GM12878 (cell line): ENCODE data around the gene PGM5. TPM values are rescaled to one million over a fixed set of nuclear protein-coding genes. Genes with fewer than 3 reads are reported as not detected.

ENCODE experiments used
- ATAC-seq: fragments of 200-7000 bp; cut with Tn5 transposase; 3 replicates; pipeline ENCODE4 v1.9.1; 2020; ENCODE audit warnings: mild to moderate bottlenecking, moderate library complexity
- BruUV-seq: library from RNA; stranded (reverse); fragments of 400-500 nt; replicated peaks from 2 replicates; lab custom pipeline; 2021; lab: Mats Ljungman, UMichigan
- CTCF ChIA-PET: fragments of 300-600 bp; sonication (Branson Sonifier 250); formaldehyde crosslinking; extraction: SDS; loops from one replicate; lab custom pipeline; 2021; ENCODE audit warnings: inconsistent platforms; lab: Yijun Ruan, JAX
- POLR2A ChIA-PET: fragments of 350-600 bp; formaldehyde crosslinking; extraction: SDS; loops from one replicate; lab custom pipeline; 2021; ENCODE audit warnings: inconsistent platforms; lab: Charles Lee
- RAD21 ChIA-PET: fragments of 300-600 bp; sonication (Branson Sonifier 250); formaldehyde crosslinking; loops from one replicate; lab custom pipeline; 2023; ENCODE audit warnings: antibody characterized with exemption; ENCODE audit not compliant: unreplicated experiment; lab: Charles Lee
- SMC1A ChIA-PET: fragments of 300-600 bp; sonication (Branson Sonifier 250); formaldehyde crosslinking; loops from one replicate; lab custom pipeline; 2023; ENCODE audit not compliant: unreplicated experiment, uncharacterized antibody; lab: Charles Lee
- DNase-seq: peaks from one replicate; pipeline ENCODE4 v3.0.0-alpha.2; 2011; ENCODE audit warnings: low read depth, low spot score
- FAIRE-seq: peaks from 3 replicates; lab custom pipeline; 2011; peaks lifted over from hg19 to GRCh38; lab: Jason Lieb, UNC
- H2AFZ ChIP-seq: 2 replicates; pipeline ENCODE4 v1.6.0; 2011; ENCODE audit warnings: low read depth, low read length, control low read depth; ENCODE audit not compliant: control insufficient read depth
- H3K27ac ChIP-seq: 2 replicates; pipeline ENCODE4 v1.5.1; 2011; ENCODE audit warnings: control low read depth; ENCODE audit not compliant: control insufficient read depth, insufficient read depth
- H3K27me3 ChIP-seq, 2 experiments: replicated peaks in 1 of 2; 2 replicates each; pipeline versions ENCODE4 v1.6.0 to v1.6.1; 2011; ENCODE audit warnings: low read length in 1 of 2; ENCODE audit not compliant: control insufficient read depth in 2 of 2, insufficient read depth in 2 of 2
- H3K36me3 ChIP-seq, 2 experiments: 2 replicates each; pipeline ENCODE4 v1.5.1; 2011; ENCODE audit warnings: low read length in 1 of 2; ENCODE audit not compliant: control insufficient read depth in 2 of 2, insufficient read depth in 2 of 2
- H3K4me1 ChIP-seq: 2 replicates; pipeline ENCODE4 v1.6.1; 2011; ENCODE audit warnings: mild to moderate bottlenecking, low read length, moderate library complexity, mixed read lengths; ENCODE audit not compliant: control insufficient read depth, insufficient read depth
- H3K4me2 ChIP-seq: 2 replicates; pipeline ENCODE4 v1.6.0; 2011; ENCODE audit warnings: control low read depth; ENCODE audit not compliant: control insufficient read depth, insufficient read depth
- H3K4me3 ChIP-seq: fragments of 200-600 bp; sonication (generic); 2 replicates; pipeline ENCODE4 v1.5.1; 2016
- H3K79me2 ChIP-seq: 2 replicates; pipeline ENCODE4 v1.6.0; 2011; ENCODE audit warnings: low read length; ENCODE audit not compliant: control insufficient read depth, insufficient read depth
- H3K9ac ChIP-seq: 2 replicates; pipeline ENCODE4 v1.8.0; 2011; ENCODE audit warnings: low read length, control low read depth, mixed read lengths; ENCODE audit not compliant: control insufficient read depth, insufficient read depth
- H3K9me3 ChIP-seq: replicated peaks from 3 replicates; pipeline ENCODE4 v1.5.1; 2011; ENCODE audit warnings: mild to moderate bottlenecking, low read length; ENCODE audit not compliant: control insufficient read depth, insufficient read depth
- H4K20me1 ChIP-seq: 2 replicates; pipeline ENCODE4 v1.6.0; 2011; ENCODE audit not compliant: control insufficient read depth, insufficient read depth
- BMI1 ChIP-seq: fragments of 450-650 bp; IDR thresholded peaks from 2 replicates; pipeline ENCODE4 v1.6.1; 2016; ENCODE audit warnings: mild to moderate bottlenecking, moderate library complexity, borderline replicate concordance
- CBX5 ChIP-seq: sonication (generic); IDR thresholded peaks from 2 replicates; pipeline ENCODE4 v1.6.1; 2016; ENCODE audit warnings: low read depth, moderate library complexity, mild to moderate bottlenecking, inconsistent platforms
- CEBPB ChIP-seq, 2 experiments: fragments of 150-350 bp in 1 of 2; IDR thresholded peaks; 2 replicates each; pipeline ENCODE4 v1.6.1; 2012 to 2014; ENCODE audit warnings: low read depth in 2 of 2, low read length in 2 of 2, borderline replicate concordance in 1 of 2, inconsistent platforms in 1 of 2
- CHD1 ChIP-seq: IDR thresholded peaks from 2 replicates; pipeline ENCODE4 v1.6.1; 2012; ENCODE audit warnings: low read depth, low read length, improper control_type of control experiment
- EZH2 ChIP-seq: IDR thresholded peaks from 2 replicates; pipeline ENCODE4 v1.6.1; 2012; ENCODE audit warnings: low read depth, mild to moderate bottlenecking, control low read depth, inconsistent platforms, low read length, borderline replicate concordance; ENCODE audit not compliant: control insufficient read depth
- FOXM1 ChIP-seq: IDR thresholded peaks from 2 replicates; pipeline ENCODE4 v1.6.1; 2012; ENCODE audit warnings: low read depth, mild to moderate bottlenecking, inconsistent platforms, low read length, moderate library complexity
- HDGF ChIP-seq: fragments of 450-650 bp; IDR thresholded peaks from 2 replicates; pipeline ENCODE4 v1.6.1; 2016; ENCODE audit warnings: antibody characterized with exemption
- IKZF1 ChIP-seq: fragments of 450-650 bp; conservative IDR thresholded peaks from 2 replicates; pipeline ENCODE4 v1.6.1; 2017; ENCODE audit warnings: antibody characterized with exemption, mild to moderate bottlenecking
- IKZF2 ChIP-seq, 2 experiments: fragments of 450-650 bp; IDR thresholded peaks; 2 replicates each; pipeline ENCODE4 v1.6.1; 2017; ENCODE audit warnings: mild to moderate bottlenecking in 2 of 2, moderate library complexity in 2 of 2
- IRF3 ChIP-seq: fragments of 450-650 bp; IDR thresholded peaks from 2 replicates; pipeline ENCODE4 v1.6.1; 2014; ENCODE audit warnings: mild to moderate bottlenecking
- KLF5 ChIP-seq: fragments of 450-650 bp; IDR thresholded peaks from 2 replicates; pipeline ENCODE4 v1.6.1; 2014; ENCODE audit warnings: mild to moderate bottlenecking; ENCODE audit not compliant: partially characterized antibody
- NFXL1 ChIP-seq: fragments of 450-650 bp; IDR thresholded peaks from 2 replicates; pipeline ENCODE4 v1.6.1; 2017; ENCODE audit warnings: antibody characterized with exemption, mild to moderate bottlenecking, borderline replicate concordance
- NR2F1 ChIP-seq: fragments of 450-650 bp; conservative IDR thresholded peaks from 2 replicates; pipeline ENCODE4 v1.6.1; 2017; ENCODE audit warnings: mild to moderate bottlenecking
- POLR2A ChIP-seq: IDR thresholded peaks from 2 replicates; pipeline ENCODE4 v1.6.1; 2011; ENCODE audit warnings: low read depth, mild to moderate bottlenecking, low read length
- POU2F2 ChIP-seq: IDR thresholded peaks from 3 replicates; pipeline ENCODE4 v1.6.1; 2011; ENCODE audit warnings: low read depth, mild to moderate bottlenecking, low read length, borderline replicate concordance
- RUNX3 ChIP-seq: IDR thresholded peaks from 2 replicates; pipeline ENCODE4 v1.6.1; 2012; ENCODE audit warnings: low read length, inconsistent platforms
- SMC3 ChIP-seq: IDR thresholded peaks from 2 replicates; pipeline ENCODE4 v1.6.1; 2011; ENCODE audit warnings: low read length, improper control_type of control experiment, borderline replicate concordance
- ZNF622 ChIP-seq: fragments of 450-650 bp; IDR thresholded peaks from 2 replicates; pipeline ENCODE4 v1.6.1; 2017; ENCODE audit warnings: mild to moderate bottlenecking, inconsistent platforms
- WGBS: methylation state at CpG from one replicate; pipeline ENCODE4 v1.1.6; 2016; ENCODE audit warnings: low lambda C conversion rate; ENCODE audit not compliant: insufficient replicate concordance, insufficient coverage; ENCODE audit errors: missing lambda C conversion rate; 5-methylcytosine and 5-hydroxymethylcytosine counted together
- in situ Hi-C: fragments of 300-500 bp; cut with MboI; formaldehyde crosslinking; loops from 9 replicates; pipeline ENCODE4 v1.14.3; 2018; ENCODE audit warnings: mixed read lengths
- intact Hi-C: fragments of 100-400 bp; cut with micrococcal nuclease; formaldehyde crosslinking; loops from one replicate; pipeline ENCODE4 v1.14.2; 2022; ENCODE audit not compliant: unreplicated experiment
- polyA plus RNA-seq, 11 experiments: library from polyadenylated mRNA; depleted of rRNA in 4 of 11; unstranded in 6 of 11; stranded (reverse) in 5 of 11; fragments of >200 nt; fragmentation: Nextera tagmentation in 4 of 11; fragmentation: Illumina TruSeq in 1 of 11; extraction: Ambion mirVana in 4 of 11; extraction: Trizol in 1 of 11; gene quantifications; 1 replicate in 1 of 11; 2 replicates in 10 of 11; pipeline versions ENCODE4 v1.2.1 to v1.2.3, GENCODE V29; 2011 to 2016; ENCODE audit warnings: inconsistent platforms in 2 of 11, missing spikeins in 2 of 11, low read depth in 1 of 11
- total RNA-seq, 4 experiments: library from RNA; depleted of rRNA in 3 of 4; stranded (reverse); fragments of >200 nt in 3 of 4; fragmentation: Illumina TruSeq in 1 of 4; extraction: Trizol in 1 of 4; gene quantifications; 2 replicates each; pipeline versions ENCODE4 v1.2.1 to v1.2.3, GENCODE V29; 2013 to 2021
- TF ChIP-seq, protein P1 (sequence below): IDR thresholded peaks from 2 replicates; pipeline ENCODE4 v1.6.1; 2012; ENCODE audit warnings: low read depth, low read length, improper control_type of control experiment

Gene PGM5
- total and polyA plus RNA-seq, 10 of the 15 experiments (the other 5 are each of a cell fraction or from before 2014, with no cell fraction given), result 0.28 to 0.73 TPM; not detected in 8

DNA sequence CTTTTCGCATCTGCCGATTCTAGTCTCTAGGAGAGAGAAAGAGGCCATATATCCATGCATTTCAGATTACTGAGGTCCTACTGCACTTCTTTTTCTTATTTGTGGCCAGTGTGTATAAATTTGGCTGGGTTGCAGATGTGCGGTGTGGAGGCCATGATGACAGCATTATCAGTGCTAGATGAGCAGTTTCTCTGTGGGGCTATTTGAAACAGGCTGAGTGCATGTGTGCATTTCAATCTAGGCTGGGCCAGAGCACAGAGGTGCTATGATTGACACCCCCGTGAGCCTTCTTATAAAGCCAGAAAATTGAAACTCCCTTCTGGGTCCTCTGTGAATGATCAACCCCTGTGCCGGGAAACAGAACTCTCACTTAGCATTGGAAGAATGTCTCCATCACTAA is 114.2 kb downstream of the PGM5 start:
- no TSS peak for BruUV-seq
- RAD21 ChIA-PET, result no interaction called here
- H2AFZ ChIP-seq, result no peak overlapping the region
- no peak overlapping the region for H3K27ac ChIP-seq
- WGBS, result 65% methylated on average over 5 of the region's 5 CpGs
- intact Hi-C loops, result no loop called here
- peaks cover 0 to 2% of the 10 kb centered on the region in 2 experiments; a peak in 1 of 4 replicates for H3K27me3 ChIP-seq
- H4K20me1 ChIP-seq, result no peaks in the 10 kb centered on the region
- H3K4me2 ChIP-seq, result no peak overlapping the region
- DNase-seq, result no peak
- TF ChIP-seq NFXL1 (no peak), CHD1 (no peak), RUNX3 (no peak), SMC3 (no peak), NR2F1 (no peak)
- TF ChIP-seq, protein P1, sequence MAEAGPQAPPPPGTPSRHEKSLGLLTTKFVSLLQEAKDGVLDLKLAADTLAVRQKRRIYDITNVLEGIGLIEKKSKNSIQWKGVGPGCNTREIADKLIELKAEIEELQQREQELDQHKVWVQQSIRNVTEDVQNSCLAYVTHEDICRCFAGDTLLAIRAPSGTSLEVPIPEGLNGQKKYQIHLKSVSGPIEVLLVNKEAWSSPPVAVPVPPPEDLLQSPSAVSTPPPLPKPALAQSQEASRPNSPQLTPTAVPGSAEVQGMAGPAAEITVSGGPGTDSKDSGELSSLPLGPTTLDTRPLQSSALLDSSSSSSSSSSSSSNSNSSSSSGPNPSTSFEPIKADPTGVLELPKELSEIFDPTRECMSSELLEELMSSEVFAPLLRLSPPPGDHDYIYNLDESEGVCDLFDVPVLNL, result no peak
- TF ChIP-seq, all 136 proteins: peak for 0
- Histone ChIP-seq H3K36me3 (no peaks in the 10 kb centered on the region), H3K9me3 (no peaks in the 10 kb centered on the region), H3K79me2 (no peaks in the 10 kb centered on the region), H3K4me1 (no peaks in the 10 kb centered on the region), H3K9ac (no peak overlapping the region), H3K4me3 (no peak overlapping the region)
- ChIA-PET POLR2A (no interaction called here), SMC1A (no interaction called here), CTCF (no interaction called here)
- in situ Hi-C loops, result no loop called here
- ATAC-seq (no peak), FAIRE-seq (no peak)

DNA sequence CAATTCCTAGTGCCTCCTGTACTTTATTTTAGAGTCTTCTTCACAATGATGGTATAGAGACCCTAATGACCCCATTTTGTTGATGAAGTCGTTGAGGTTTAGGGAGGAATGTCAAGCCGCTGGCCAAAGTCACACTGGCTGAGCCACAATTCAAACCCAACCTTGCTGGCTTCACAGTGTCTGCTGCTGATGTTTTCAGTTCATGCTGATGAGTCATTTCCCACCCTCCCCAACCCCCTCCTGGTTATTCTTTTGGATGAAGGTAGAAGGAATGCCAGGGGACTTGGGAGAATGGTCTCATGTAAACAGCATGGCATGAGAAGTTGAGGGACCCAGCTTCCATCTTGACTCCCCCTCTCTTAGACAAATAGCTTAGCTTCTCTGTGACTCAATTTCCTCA is 115.7 kb downstream of the PGM5 start:
- no peaks in the 10 kb centered on the region for H3K4me1 ChIP-seq
- FAIRE-seq, result no peak
- in situ Hi-C loops (no loop called here), intact Hi-C loops (no loop called here)
- ATAC-seq, result no peak
- POLR2A ChIA-PET, result no interaction called here
- H3K4me3 ChIP-seq, result no peak overlapping the region
- H3K9me3 ChIP-seq, result no peaks in the 10 kb centered on the region
- no peaks in the 10 kb centered on the region for H3K36me3 ChIP-seq
- H3K27me3 ChIP-seq, result peaks cover 0 to 2% of the 10 kb centered on the region in 2 experiments; a peak in 1 of 4 replicates
- H4K20me1 ChIP-seq, result no peaks in the 10 kb centered on the region
- no peak for DNase-seq
- SMC1A ChIA-PET, result no interaction called here
- no peak overlapping the region for H2AFZ ChIP-seq
- no peak overlapping the region for H3K9ac ChIP-seq
- RAD21 ChIA-PET, result no interaction called here
- H3K27ac ChIP-seq, result no peak overlapping the region
- 0% methylated on average over 2 of the region's 2 CpGs for WGBS
- CTCF ChIA-PET, result no interaction called here
- BruUV-seq, result no TSS peak
- no peak overlapping the region for H3K4me2 ChIP-seq
- no peaks in the 10 kb centered on the region for H3K79me2 ChIP-seq
- TF ChIP-seq CBX5, result no peak
- TF ChIP-seq IRF3, result no peak
- TF ChIP-seq POU2F2, result no peak
- no peak for TF ChIP-seq NFXL1
- no peak for TF ChIP-seq HDGF
- TF ChIP-seq IKZF1, result no peak
- no peak for TF ChIP-seq FOXM1
- TF ChIP-seq CEBPB (IDR thresholded peaks at IDR 0.05; ENCODE audit: borderline replicate concordance in 1 of 2, low read depth in 2 of 2, low read length in 2 of 2), result no peak
- no peak for TF ChIP-seq KLF5
- no peak for TF ChIP-seq POLR2A
- TF ChIP-seq BMI1, result no peak
- no peak for TF ChIP-seq IKZF2 (IDR thresholded peaks at IDR 0.05)
- TF ChIP-seq ZNF622, result no peak
- TF ChIP-seq EZH2, result no peak
